Measurements from ENCODE around the gene SCUBE2.

DNA sequence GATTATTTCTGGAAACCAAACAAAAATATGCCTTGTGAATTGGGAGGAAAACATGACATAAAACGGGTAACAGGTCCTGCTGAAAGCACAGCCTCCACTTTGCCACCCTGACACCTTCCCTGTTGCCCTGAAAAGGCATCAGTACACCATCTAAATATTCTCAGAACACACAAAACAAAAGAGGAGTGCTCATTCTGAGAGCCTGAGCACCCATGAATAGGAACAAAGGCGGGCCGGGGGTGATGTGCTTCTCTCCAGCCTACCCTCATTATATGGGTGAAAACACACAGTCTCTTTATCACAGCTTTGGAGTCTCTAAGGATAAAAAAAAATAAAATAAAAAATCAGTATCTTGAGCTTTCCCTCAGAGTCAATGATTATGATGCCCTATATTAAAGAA lies 19.7 kb downstream of the SCUBE2 start:
- TF ChIP-seq ZNF777 (tag by site-specific recombination; IDR thresholded peaks at IDR 0.05; ENCODE audit: borderline replicate concordance) = no peak
- TF ChIP-seq, protein P1, sequence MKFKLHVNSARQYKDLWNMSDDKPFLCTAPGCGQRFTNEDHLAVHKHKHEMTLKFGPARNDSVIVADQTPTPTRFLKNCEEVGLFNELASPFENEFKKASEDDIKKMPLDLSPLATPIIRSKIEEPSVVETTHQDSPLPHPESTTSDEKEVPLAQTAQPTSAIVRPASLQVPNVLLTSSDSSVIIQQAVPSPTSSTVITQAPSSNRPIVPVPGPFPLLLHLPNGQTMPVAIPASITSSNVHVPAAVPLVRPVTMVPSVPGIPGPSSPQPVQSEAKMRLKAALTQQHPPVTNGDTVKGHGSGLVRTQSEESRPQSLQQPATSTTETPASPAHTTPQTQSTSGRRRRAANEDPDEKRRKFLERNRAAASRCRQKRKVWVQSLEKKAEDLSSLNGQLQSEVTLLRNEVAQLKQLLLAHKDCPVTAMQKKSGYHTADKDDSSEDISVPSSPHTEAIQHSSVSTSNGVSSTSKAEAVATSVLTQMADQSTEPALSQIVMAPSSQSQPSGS (tag by site-specific recombination; IDR thresholded peaks at IDR 0.05; ENCODE audit: low read depth) = no peak
- TF ChIP-seq, protein P2, sequence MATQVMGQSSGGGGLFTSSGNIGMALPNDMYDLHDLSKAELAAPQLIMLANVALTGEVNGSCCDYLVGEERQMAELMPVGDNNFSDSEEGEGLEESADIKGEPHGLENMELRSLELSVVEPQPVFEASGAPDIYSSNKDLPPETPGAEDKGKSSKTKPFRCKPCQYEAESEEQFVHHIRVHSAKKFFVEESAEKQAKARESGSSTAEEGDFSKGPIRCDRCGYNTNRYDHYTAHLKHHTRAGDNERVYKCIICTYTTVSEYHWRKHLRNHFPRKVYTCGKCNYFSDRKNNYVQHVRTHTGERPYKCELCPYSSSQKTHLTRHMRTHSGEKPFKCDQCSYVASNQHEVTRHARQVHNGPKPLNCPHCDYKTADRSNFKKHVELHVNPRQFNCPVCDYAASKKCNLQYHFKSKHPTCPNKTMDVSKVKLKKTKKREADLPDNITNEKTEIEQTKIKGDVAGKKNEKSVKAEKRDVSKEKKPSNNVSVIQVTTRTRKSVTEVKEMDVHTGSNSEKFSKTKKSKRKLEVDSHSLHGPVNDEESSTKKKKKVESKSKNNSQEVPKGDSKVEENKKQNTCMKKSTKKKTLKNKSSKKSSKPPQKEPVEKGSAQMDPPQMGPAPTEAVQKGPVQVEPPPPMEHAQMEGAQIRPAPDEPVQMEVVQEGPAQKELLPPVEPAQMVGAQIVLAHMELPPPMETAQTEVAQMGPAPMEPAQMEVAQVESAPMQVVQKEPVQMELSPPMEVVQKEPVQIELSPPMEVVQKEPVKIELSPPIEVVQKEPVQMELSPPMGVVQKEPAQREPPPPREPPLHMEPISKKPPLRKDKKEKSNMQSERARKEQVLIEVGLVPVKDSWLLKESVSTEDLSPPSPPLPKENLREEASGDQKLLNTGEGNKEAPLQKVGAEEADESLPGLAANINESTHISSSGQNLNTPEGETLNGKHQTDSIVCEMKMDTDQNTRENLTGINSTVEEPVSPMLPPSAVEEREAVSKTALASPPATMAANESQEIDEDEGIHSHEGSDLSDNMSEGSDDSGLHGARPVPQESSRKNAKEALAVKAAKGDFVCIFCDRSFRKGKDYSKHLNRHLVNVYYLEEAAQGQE (tag by site-specific recombination; IDR thresholded peaks at IDR 0.05) = no peak
- no peak for TF ChIP-seq KLF9 (tag by site-specific recombination; IDR thresholded peaks at IDR 0.05; ENCODE audit: low read depth)
- TF ChIP-seq TRIM28 (IDR thresholded peaks at IDR 0.05; ENCODE audit: borderline replicate concordance, low read length) = no peak
- TF ChIP-seq ZNF660 (tag by site-specific recombination; IDR thresholded peaks at IDR 0.05) = no peak
- no peak for TF ChIP-seq SP2 (tag by site-specific recombination; IDR thresholded peaks at IDR 0.05)
- no peak for TF ChIP-seq ZEB2 (tag by site-specific recombination; IDR thresholded peaks at IDR 0.05)
- TF ChIP-seq ZNF48 (tag by site-specific recombination; IDR thresholded peaks at IDR 0.05) = no peak
- no peak for TF ChIP-seq ZNF24 (tag by site-specific recombination; IDR thresholded peaks at IDR 0.05)
- TF ChIP-seq ZNF514 (tag by site-specific recombination; IDR thresholded peaks at IDR 0.05) = no peak
